Sigmoid colon (tissue), 4 donors: Measurements from ENCODE around the gene PROC.

ENCODE experiments used
- CTCF ChIP-seq, 4 experiments: fragments of 450-650 bp in 3 of 4; fragments of 200-600 bp in 1 of 4; IDR thresholded peaks; one replicate each; pipeline ENCODE4 v1.5.1; 2016 to 2019; ENCODE audit warnings: antibody characterized with exemption in 4 of 4, mild to moderate bottlenecking in 3 of 4, moderate library complexity in 2 of 4
- EP300 ChIP-seq, 4 donors: sonication (generic); formaldehyde crosslinking; IDR thresholded peaks; one replicate each; pipeline ENCODE4 v1.6.1; 2017; ENCODE audit warnings: antibody characterized with exemption in 4 of 4
- POLR2A ChIP-seq, 2 donors: fragments of 450-650 bp; IDR thresholded peaks; one replicate each; pipeline ENCODE4 v1.6.1; 2016; ENCODE audit warnings: antibody characterized with exemption in 2 of 2, mild to moderate bottlenecking in 2 of 2, moderate library complexity in 2 of 2
- POLR2AphosphoS5 ChIP-seq, 4 donors: sonication (generic); formaldehyde crosslinking; IDR thresholded peaks; one replicate each; pipeline ENCODE4 v1.6.1; 2017; ENCODE audit warnings: antibody characterized with exemption in 4 of 4

GRCh38 chr2:127384529-127384928 lies 33.7 kb upstream of the PROC start:
- TF ChIP-seq CTCF (IDR thresholded peaks at IDR 0.05): no peak
- no peak for TF ChIP-seq POLR2A (IDR thresholded peaks at IDR 0.05)
- TF ChIP-seq POLR2AphosphoS5 (IDR thresholded peaks at IDR 0.05): no peak
- no peak for TF ChIP-seq EP300 (IDR thresholded peaks at IDR 0.05)
